NCI-H226 (cell line): ENCODE data around the gene TBC1D19.
A peak's percentile ranks its signal among the peaks of the same experiment; 100 is the strongest.
"Not testable (repeated sequence)": the region's sequence is repeated elsewhere in the genome, so short reads cannot be mapped to it uniquely, and the experiment has no call there.

Experiments used
- DNase-seq: peaks from one replicate; pipeline ENCODE4 v3.0.0-alpha.2; 2015

TBC1D19 gene

GRCh38 chr4:26607776-26608175 is 23.9 kb downstream of the TBC1D19 start:
- DNase-seq = no peak

DNA sequence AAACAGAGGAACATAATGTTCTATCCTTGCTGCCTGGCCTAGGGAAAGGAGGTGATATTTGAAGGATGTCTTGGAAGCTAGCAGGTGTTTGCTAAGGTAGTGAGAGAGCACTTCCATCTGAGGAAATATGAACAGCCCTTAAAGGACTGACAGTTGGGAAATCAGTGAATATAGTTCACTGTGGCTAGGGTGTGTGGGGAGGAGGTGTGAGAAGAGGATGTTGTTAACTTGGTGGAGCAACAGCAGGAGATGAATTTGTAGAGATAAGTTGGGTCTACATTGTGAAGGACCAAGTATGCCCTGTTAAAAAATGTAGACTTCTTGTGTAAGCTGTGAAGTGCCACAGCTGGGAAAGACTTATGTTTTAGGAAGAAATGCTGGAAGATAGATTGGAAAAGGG is 25.5 kb downstream of the TBC1D19 start:
- no peak for DNase-seq

- DNase-seq = no peak
These were observed 26.0 kb downstream of the TBC1D19 start for GRCh38 chr4:26609868-26610267.

DNA sequence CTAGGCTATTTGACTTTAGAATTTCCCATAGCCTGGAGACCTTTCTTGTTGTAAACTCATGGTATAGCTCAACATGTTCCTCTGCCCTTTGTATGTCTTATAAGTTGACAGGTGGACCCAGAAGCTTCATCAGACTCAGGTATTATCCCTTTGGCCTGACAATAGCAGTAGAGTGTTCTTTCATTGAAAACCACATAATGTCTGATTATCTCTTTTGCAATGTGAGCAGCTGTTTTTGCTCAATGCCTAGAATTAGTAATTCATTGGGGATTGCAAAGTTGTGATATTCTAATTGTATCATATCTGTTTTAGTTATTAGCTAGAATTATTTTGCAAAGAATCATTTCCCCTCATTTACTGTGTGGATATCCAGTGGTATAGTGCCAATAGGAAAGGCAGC is 27.5 kb downstream of the TBC1D19 start:
- DNase-seq = no peak

- no peak for DNase-seq
These were observed 28.0 kb downstream of the TBC1D19 start for GRCh38 chr4:26611885-26612284.

DNA sequence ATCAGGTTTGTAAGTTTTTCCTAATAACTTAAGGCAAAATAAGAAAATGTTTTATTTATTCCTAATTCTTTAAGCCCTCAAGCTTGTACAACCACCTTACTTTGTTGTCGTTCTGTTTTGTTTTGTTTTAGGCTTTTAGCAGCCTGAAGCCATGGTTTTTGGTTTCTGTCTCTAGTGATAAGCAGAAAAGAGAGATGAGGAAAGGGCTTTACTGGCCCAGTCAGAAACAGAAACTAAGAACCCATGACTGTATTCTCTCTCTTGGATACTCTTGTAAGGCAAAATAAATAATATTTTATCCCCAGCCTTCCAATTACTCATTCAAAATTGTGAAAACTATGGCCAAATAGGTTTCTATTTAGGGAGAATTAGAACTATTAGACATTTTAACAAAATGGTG is 29.4 kb downstream of the TBC1D19 start:
- no peak for DNase-seq

GRCh38 chr4:26613735-26614134 is 29.9 kb downstream of the TBC1D19 start:
- no peak for DNase-seq

- DNase-seq = no peak
These were observed 35.9 kb downstream of the TBC1D19 start for GRCh38 chr4:26619784-26620183.

- DNase-seq = no peak
These were observed 37.5 kb downstream of the TBC1D19 start for GRCh38 chr4:26621366-26621765.

- DNase-seq = no peak
These were observed 39.0 kb downstream of the TBC1D19 start for GRCh38 chr4:26622913-26623312.

DNA sequence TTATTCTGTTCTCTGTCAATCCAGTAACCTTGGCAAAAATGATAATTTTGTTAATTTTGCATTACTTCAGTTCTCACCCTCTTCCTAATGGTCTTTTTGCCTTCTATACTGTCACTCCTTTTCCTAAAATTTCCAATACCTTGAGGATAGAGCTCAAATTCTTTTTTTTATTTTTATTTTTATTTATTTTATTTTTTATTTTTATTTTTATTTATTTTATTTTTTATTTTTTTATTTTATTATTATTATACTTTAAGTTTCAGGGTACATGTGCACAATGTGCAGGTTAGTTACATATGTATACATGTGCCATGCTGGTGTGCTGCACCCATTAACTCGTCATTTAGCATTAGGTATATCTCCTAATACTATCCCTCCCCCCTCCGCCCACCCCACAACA is 42.8 kb downstream of the TBC1D19 start:
- DNase-seq = not testable (repeated sequence)

GRCh38 chr4:26632916-26633315 is 49.0 kb downstream of the TBC1D19 start:
- DNase-seq = no peak

- no peak for DNase-seq
These were observed 50.4 kb downstream of the TBC1D19 start for GRCh38 chr4:26634237-26634636.

GRCh38 chr4:26636458-26636857 is 52.6 kb downstream of the TBC1D19 start:
- no peak for DNase-seq

- not testable (repeated sequence) for DNase-seq
These were observed 56.8 kb downstream of the TBC1D19 start for GRCh38 chr4:26640639-26641038.

DNA sequence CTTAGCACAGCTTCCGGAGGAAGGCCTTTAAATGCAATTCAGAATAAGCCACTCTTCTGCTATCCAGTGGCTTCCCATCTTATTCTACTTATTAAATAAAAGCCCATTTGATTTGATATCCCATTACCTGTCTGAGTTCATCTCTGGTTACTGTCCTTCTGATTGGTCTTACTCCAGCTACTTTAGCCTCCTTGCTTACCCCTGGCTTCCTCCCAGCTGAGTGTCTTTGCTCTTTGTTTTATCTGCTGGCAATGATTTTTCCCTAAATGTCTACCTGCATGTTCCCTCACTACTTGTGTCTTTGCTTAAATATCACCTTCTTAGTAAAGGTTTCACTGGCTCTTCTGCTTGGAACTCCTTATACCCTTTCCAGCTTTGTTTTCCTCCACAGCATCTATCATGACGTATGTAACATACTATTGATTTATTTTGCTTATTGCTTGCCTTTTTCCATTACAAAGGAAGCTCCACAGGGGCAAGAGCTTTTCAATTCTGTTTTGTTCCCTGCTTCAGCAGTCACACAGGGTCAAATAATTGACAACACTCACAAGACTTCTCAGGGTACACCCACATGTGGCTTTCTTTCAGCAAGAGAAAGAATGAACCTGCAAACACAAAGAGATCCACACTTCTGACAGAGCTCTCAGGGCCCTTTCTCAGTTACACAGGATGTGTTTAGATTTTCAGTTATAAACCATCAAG is 63.8 kb downstream of the TBC1D19 start:
- DNase-seq = no peak

GRCh38 chr4:26648260-26648659 is 64.4 kb downstream of the TBC1D19 start:
- DNase-seq = no peak

- no peak for DNase-seq
These were observed 76.4 kb downstream of the TBC1D19 start for GRCh38 chr4:26660261-26660660.

DNA sequence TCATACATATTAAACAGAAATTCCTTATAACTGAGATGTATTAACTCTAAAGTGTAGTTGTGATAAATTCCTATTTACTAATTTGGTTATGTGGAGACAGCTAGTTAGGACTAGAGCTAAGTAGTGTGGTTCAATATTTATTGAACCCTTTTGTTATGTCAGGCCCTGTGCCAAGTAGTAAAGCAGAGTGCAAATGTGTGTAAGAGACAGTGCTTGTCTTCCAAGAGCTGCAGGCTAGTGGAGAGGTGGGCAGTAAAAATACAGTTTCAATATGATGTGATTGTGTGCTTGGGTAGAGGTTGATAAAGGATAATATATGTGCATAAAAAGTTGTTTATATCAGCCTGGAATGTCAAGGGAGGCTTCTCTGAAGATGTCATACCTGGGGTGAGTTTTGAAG is 80.0 kb downstream of the TBC1D19 start:
- DNase-seq = no peak

- no peak for DNase-seq
These were observed 87.1 kb downstream of the TBC1D19 start for GRCh38 chr4:26670903-26671537.

GRCh38 chr4:26679040-26679695 is 95.3 kb downstream of the TBC1D19 start:
- not testable (repeated sequence) for DNase-seq

GRCh38 chr4:26682436-26682835 is 98.6 kb downstream of the TBC1D19 start:
- DNase-seq = no peak

- DNase-seq = no peak
These were observed 101.4 kb downstream of the TBC1D19 start for GRCh38 chr4:26685250-26685649.

- peak; percentile 52 for DNase-seq
These were observed 103.8 kb downstream of the TBC1D19 start for GRCh38 chr4:26687728-26688127.
